WERI-Rb-1 (cell line): ENCODE measurements around the gene MRPL51.
"Not testable (repeated sequence)": the region's sequence is repeated elsewhere in the genome, so short reads cannot be mapped to it uniquely, and the experiment has no call there.

Experiments used
- DNase-seq: peaks from one replicate; pipeline ENCODE4 v3.0.0-alpha.2; 2020
- H3K27ac ChIP-seq: fragments of 250-450 bp; sonication (Bioruptor Pico); 2 replicates; pipeline ENCODE4 v1.5.1; 2020; ENCODE audit warnings: mild to moderate bottlenecking, moderate library complexity
- H3K27me3 ChIP-seq: fragments of 250-450 bp; sonication (Bioruptor Pico); 2 replicates; pipeline ENCODE4 v1.5.1; 2021; ENCODE audit warnings: mild to moderate bottlenecking, low read depth, moderate library complexity; ENCODE audit not compliant: insufficient read depth, severe bottlenecking
- H3K36me3 ChIP-seq: fragments of 250-450 bp; sonication (Bioruptor Pico); 2 replicates; pipeline ENCODE4 v1.5.1; 2020; ENCODE audit warnings: mild to moderate bottlenecking, moderate library complexity
- H3K4me3 ChIP-seq: 2 replicates; pipeline ENCODE4 v1.5.1; 2011; ENCODE audit warnings: low read depth, mild to moderate bottlenecking, control low read depth, low read length
- H3K9me3 ChIP-seq: fragments of 250-450 bp; sonication (Bioruptor Pico); 2 replicates; pipeline ENCODE4 v1.5.1; 2021; ENCODE audit warnings: mild to moderate bottlenecking, moderate library complexity; ENCODE audit not compliant: severe bottlenecking
- CTCF ChIP-seq: IDR thresholded peaks from 2 replicates; pipeline ENCODE4 v1.5.1; 2011; ENCODE audit warnings: low read depth, mild to moderate bottlenecking, control low read depth, inconsistent platforms, low read length

The MRPL51 gene

GRCh38 chr12:6539314-6539682, 46.2 kb upstream of the MRPL51 start:
- H3K9me3 ChIP-seq, result no peaks in the 10 kb centered on the region
- no peak overlapping the region for H3K27ac ChIP-seq
- H3K4me3 ChIP-seq, result no peak overlapping the region
- DNase-seq, result no peak
- peaks cover 81% of the 10 kb centered on the region for H3K36me3 ChIP-seq
- no peaks in the 10 kb centered on the region for H3K27me3 ChIP-seq
- no peak for TF ChIP-seq CTCF

DNA sequence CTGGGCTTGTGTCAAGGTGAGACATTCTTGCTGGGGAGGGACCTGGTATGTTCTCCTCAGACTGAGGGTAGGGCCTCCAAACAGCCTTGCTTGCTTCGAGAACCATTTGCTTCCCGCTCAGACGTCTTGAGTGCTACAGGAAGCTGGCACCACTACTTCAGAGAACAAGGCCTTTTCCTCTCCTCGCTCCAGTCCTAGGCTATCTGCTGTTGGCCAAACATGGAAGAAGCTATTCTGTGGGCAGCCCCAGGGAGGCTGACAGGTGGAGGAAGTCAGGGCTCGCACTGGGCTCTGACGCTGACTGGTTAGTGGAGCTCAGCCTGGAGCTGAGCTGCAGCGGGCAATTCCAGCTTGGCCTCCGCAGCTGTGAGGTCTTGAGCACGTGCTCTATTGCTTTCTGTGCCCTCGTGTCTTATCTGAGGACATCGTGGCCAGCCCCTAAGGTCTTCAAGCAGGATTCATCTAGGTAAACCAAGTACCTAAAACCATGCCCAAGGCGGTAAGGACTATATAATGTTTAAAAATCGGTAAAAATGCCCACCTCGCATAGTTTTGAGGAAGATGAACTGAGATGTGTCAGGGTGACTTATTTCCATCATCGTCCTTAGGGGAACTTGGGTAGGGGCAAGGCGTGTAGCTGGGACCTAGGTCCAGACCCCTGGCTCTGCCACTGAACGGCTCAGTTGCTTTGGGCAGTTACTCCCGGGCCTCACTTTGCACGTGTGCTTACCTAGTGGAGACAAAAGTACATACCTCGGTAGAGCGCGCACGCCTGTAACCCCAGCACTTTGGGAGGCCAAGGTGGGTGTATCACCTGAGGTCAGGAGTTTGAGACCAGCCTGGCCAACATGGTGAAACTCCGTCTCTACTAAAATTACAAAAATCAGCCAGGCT, 45.6 kb upstream of the MRPL51 start:
- no peak overlapping the region for H3K4me3 ChIP-seq
- no peaks in the 10 kb centered on the region for H3K9me3 ChIP-seq
- TF ChIP-seq CTCF, result no peak
- H3K36me3 ChIP-seq, result peaks cover 79% of the 10 kb centered on the region
- H3K27me3 ChIP-seq, result no peaks in the 10 kb centered on the region
- no peak overlapping the region for H3K27ac ChIP-seq
- DNase-seq, result no peak

DNA sequence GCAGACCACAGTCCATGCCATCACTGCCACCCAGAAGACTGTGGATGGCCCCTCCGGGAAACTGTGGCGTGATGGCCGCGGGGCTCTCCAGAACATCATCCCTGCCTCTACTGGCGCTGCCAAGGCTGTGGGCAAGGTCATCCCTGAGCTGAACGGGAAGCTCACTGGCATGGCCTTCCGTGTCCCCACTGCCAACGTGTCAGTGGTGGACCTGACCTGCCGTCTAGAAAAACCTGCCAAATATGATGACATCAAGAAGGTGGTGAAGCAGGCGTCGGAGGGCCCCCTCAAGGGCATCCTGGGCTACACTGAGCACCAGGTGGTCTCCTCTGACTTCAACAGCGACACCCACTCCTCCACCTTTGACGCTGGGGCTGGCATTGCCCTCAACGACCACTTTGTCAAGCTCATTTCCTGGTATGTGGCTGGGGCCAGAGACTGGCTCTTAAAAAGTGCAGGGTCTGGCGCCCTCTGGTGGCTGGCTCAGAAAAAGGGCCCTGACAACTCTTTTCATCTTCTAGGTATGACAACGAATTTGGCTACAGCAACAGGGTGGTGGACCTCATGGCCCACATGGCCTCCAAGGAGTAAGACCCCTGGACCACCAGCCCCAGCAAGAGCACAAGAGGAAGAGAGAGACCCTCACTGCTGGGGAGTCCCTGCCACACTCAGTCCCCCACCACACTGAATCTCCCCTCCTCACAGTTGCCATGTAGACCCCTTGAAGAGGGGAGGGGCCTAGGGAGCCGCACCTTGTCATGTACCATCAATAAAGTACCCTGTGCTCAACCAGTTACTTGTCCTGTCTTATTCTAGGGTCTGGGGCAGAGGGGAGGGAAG, 44.7 kb upstream of the MRPL51 start:
- not testable (repeated sequence) for H3K27me3 ChIP-seq, H3K27ac ChIP-seq, H3K4me3 ChIP-seq, H3K9me3 ChIP-seq
- H3K36me3 ChIP-seq, result peaks cover 75% of the 10 kb centered on the region
- peak; percentile 72 for TF ChIP-seq CTCF
- DNase-seq, result peak; percentile 82

GRCh38 chr12:6536894-6537579, 44.0 kb upstream of the MRPL51 start:
- H3K27ac ChIP-seq, result no peak overlapping the region
- no peak for TF ChIP-seq CTCF
- H3K4me3 ChIP-seq, result no peak overlapping the region
- DNase-seq, result no peak
- peaks cover 73% of the 10 kb centered on the region for H3K36me3 ChIP-seq
- no peaks in the 10 kb centered on the region for H3K27me3 ChIP-seq
- no peaks in the 10 kb centered on the region for H3K9me3 ChIP-seq

DNA sequence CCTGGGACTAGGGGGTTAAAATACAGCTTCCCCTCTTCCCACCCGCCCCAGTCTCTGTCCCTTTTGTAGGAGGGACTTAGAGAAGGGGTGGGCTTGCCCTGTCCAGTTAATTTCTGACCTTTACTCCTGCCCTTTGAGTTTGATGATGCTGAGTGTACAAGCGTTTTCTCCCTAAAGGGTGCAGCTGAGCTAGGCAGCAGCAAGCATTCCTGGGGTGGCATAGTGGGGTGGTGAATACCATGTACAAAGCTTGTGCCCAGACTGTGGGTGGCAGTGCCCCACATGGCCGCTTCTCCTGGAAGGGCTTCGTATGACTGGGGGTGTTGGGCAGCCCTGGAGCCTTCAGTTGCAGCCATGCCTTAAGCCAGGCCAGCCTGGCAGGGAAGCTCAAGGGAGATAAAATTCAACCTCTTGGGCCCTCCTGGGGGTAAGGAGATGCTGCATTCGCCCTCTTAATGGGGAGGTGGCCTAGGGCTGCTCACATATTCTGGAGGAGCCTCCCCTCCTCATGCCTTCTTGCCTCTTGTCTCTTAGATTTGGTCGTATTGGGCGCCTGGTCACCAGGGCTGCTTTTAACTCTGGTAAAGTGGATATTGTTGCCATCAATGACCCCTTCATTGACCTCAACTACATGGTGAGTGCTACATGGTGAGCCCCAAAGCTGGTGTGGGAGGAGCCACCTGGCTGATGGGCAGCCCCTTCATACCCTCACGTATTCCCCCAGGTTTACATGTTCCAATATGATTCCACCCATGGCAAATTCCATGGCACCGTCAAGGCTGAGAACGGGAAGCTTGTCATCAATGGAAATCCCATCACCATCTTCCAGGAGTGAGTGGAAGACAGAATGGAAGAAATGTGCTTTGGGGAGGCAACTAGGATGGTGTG, 43.1 kb upstream of the MRPL51 start:
- Histone ChIP-seq H3K36me3 (peaks cover 76% of the 10 kb centered on the region), H3K27me3 (no peaks in the 10 kb centered on the region), H3K27ac (peak overlapping the region; percentile 100), H3K9me3 (no peaks in the 10 kb centered on the region), H3K4me3 (peak overlapping the region; percentile 81)
- no peak for TF ChIP-seq CTCF
- no peak for DNase-seq
